GM21381 (cell line): ENCODE results near the gene TCEA2.

ENCODE experiments used
- ATAC-seq: cut with Tn5 transposase; IDR thresholded peaks from one replicate; pipeline ENCODE4 v1.9.1; 2021; ENCODE audit warnings: mild to moderate bottlenecking, moderate library complexity; ENCODE audit not compliant: unreplicated experiment

Gene TCEA2

DNA sequence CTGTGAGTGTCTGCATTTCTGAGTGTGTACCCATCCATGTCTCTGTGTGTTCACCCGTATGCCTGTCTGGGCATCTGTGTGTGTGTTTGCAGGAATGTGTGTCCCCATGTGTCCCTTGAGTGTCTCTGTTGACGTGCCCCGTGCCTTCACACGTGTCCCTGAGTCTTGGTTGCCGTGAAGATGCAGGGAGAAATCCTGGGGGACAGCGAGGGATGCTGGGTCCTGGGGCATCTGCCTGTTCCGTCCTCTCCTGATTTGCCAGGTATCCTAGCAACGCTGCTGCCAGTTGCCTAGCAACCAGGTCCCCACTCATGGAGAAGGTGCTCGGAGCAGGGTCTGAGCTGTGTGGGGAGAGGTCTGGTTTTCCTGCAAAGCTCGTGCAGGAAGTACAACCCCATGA, 27.2 kb downstream of the TCEA2 start:
- ATAC-seq: no peak

- ATAC-seq: no peak
These were observed 28.3 kb downstream of the TCEA2 start for GRCh38 chr20:64091340-64091739.

GRCh38 chr20:64091770-64092169, 28.8 kb downstream of the TCEA2 start:
- no peak for ATAC-seq

- no peak for ATAC-seq
These were observed 29.4 kb downstream of the TCEA2 start for GRCh38 chr20:64092258-64093012.

GRCh38 chr20:64093013-64093503, 30.1 kb downstream of the TCEA2 start:
- no peak for ATAC-seq

DNA sequence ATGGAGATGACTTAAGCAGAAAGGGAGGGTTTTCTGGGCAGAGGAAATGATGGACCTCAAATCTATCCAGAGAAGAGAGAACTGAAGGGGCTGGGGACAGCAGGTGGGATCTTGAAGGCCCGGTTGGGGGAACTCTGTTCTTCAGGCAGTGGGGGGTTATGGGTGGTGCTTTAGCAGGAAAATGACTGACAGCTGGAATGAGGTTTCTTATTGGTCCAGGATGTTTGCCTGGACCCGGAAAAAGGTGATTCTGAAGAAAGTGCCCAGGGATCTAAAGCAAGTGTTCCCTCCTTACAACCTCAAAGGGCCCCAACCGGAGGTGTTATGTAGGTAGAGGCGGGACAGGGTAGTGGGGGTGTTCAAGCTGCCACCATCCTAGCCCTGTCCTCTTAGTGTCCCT, 32.5 kb downstream of the TCEA2 start:
- no peak for ATAC-seq

- no peak for ATAC-seq
These were observed 32.9 kb downstream of the TCEA2 start for GRCh38 chr20:64095927-64096326.

- no peak for ATAC-seq
These were observed 33.5 kb downstream of the TCEA2 start for GRCh38 chr20:64096535-64096934.

DNA sequence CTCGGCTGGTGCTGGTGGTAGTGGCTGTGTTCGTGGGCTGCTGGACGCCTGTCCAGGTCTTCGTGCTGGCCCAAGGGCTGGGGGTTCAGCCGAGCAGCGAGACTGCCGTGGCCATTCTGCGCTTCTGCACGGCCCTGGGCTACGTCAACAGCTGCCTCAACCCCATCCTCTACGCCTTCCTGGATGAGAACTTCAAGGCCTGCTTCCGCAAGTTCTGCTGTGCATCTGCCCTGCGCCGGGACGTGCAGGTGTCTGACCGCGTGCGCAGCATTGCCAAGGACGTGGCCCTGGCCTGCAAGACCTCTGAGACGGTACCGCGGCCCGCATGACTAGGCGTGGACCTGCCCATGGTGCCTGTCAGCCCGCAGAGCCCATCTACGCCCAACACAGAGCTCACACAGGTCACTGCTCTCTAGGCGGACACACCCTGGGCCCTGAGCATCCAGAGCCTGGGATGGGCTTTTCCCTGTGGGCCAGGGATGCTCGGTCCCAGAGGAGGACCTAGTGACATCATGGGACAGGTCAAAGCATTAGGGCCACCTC, 35.5 kb downstream of the TCEA2 start:
- no peak for ATAC-seq

DNA sequence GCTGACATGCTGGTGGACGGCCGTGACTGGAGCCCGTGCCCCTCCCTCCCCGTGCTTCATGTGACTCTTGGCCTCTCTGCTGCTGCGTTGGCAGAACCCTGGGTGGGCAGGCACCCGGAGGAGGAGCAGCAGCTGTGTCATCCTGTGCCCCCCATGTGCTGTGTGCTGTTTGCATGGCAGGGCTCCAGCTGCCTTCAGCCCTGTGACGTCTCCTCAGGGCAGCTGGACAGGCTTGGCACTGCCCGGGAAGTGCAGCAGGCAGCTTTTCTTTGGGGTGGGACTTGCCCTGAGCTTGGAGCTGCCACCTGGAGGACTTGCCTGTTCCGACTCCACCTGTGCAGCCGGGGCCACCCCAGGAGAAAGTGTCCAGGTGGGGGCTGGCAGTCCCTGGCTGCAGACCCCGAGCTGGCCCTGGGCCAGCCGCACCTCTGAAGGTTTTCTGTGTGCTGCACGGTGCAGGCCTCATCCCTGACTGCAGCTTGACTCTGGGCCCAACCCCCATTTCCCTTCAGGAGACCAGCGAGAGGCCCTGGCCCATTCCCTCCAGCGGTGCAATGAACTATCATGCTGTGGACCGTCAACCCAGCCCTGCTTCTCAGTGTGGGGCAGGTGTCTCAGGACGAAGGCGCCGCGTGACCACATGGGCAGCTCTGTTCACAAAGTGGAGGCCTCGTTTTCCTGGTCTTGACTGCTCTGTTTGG, 36.2 kb downstream of the TCEA2 start:
- ATAC-seq: no peak

- ATAC-seq: no peak
These were observed 37.0 kb downstream of the TCEA2 start for GRCh38 chr20:64099880-64100565.

GRCh38 chr20:64100566-64100888, 37.5 kb downstream of the TCEA2 start:
- ATAC-seq: no peak

- ATAC-seq: no peak
These were observed 38.1 kb downstream of the TCEA2 start for GRCh38 chr20:64100946-64101688.

DNA sequence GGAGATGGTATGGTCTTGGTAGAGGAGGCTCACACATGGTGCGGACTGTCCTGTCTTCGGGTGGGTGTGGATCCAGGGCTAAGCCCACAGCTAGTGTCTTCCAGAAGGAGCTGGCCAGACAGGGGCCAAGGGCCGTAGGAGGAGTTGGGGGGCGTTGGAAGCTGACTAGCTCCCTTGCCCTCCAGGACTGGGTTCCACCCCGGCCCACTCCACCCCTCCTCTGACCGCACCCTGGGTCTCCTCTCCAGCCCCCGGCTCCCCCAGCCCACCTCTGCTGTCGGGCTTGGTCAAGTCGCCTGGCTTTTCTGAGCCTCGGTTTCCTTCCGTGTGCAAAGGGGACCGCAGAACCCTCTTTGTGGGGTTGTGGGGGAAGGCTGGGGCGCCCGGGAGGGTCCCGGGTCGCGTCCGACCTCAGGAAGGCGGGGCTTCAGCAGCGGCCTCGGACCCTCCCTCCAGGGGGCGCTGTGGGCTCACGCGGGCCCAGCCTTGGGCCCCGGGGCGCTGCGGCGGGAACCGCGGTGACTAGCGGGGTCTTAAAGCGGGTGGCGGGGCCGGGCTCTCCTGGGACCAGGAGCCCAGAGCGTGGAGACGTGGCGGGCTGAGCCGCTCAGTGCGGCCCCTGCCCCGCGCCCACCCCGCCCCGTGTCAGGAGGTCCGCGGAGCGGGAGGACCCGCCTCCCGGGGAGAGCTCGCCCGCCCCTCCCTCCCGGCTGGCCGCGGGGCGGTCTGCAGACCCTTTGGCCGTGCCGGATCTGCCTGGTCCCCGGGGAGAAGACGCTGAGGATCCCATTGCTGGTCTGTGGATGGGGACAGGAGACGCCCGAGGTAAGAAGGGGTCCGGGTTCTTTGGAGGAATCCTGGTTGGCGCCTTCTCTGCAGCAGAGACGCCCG, 39.0 kb downstream of the TCEA2 start:
- ATAC-seq: no peak

GRCh38 chr20:64102647-64103354, 39.8 kb downstream of the TCEA2 start:
- ATAC-seq: no peak

DNA sequence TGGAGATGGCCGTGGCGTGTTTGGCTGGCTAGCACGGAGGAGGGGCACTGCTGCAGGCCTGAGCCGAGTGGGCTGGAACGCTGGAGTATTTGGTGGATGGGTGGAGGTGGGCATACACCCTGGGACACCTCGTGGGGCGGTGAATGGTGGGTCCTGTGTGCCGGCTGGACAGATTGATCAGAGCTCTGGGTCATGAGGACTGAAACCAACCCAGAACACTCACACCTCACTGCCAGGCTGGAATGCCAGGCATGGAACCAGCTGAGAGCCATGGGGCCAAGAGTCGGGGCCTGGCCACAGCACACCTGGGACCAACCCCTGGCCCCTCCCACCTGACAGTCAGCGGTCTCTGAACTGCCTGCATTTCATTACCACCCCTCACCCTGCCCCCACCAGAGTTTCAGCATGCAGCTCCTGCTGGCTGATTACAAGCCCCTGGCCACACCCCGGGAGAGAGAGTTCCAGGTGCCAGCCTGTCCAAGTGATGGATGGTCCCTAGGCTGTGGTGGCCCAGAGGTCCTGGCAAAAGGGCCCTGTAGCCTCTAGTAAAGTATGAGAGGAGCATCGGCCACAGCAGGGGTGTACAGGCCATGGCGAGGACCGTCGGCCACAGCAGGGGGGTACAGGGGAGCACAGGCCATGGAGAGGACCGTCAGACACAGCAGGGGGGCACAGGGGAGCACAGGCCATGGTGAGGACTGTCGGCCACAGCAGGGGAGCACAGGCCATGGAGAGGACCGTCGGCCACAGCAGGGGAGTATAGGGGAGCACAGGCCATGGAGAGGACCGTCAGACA, 41.1 kb downstream of the TCEA2 start:
- no peak for ATAC-seq

- no peak for ATAC-seq
These were observed 41.9 kb downstream of the TCEA2 start for GRCh38 chr20:64104667-64105451.
